Ishikawa (cell line): Measurements from ENCODE around the gene UTS2B.

ENCODE experiments used
- CEBPB ChIP-seq: IDR thresholded peaks from 2 replicates; pipeline ENCODE4 v1.6.1; 2012
- EGR1 ChIP-seq: IDR thresholded peaks from 2 replicates; pipeline ENCODE4 v1.6.1; 2012
- EP300 ChIP-seq: IDR thresholded peaks from 2 replicates; pipeline ENCODE4 v1.6.1; 2012; ENCODE audit warnings: borderline replicate concordance
- FOXM1 ChIP-seq: IDR thresholded peaks from 2 replicates; pipeline ENCODE4 v1.6.1; 2012; ENCODE audit warnings: low read depth, borderline replicate concordance
- RAD21 ChIP-seq: IDR thresholded peaks from 2 replicates; pipeline ENCODE4 v1.6.1; 2012; ENCODE audit warnings: low read depth
- REST ChIP-seq: IDR thresholded peaks from 2 replicates; pipeline ENCODE4 v1.6.1; 2012; ENCODE audit warnings: low read depth, mild to moderate bottlenecking
- TAF1 ChIP-seq: IDR thresholded peaks from 2 replicates; pipeline ENCODE4 v1.6.1; 2012; ENCODE audit warnings: low read depth, mild to moderate bottlenecking
- TEAD4 ChIP-seq: IDR thresholded peaks from 2 replicates; pipeline ENCODE4 v1.6.1; 2012

GRCh38 chr3:191238321-191238817 is 92.0 kb downstream of the UTS2B start:
- TF ChIP-seq RAD21 (no peak), EP300 (no peak), TAF1 (no peak), CEBPB (no peak), FOXM1 (no peak), EGR1 (no peak), TEAD4 (no peak), REST (no peak)
